ENCODE results near the gene PCNX3. TPM values are rescaled to one million over a fixed set of nuclear protein-coding genes. Genes with fewer than 3 reads are reported as not detected.
A peak's percentile ranks its signal among the peaks of the same experiment; 100 is the strongest.

Gene PCNX3
- total and polyA plus RNA-seq, 10 of the 15 experiments (the other 5 are each of a cell fraction or from before 2014, with no cell fraction given) = 0.03 to 46.6 (median 8.4) TPM

DNA sequence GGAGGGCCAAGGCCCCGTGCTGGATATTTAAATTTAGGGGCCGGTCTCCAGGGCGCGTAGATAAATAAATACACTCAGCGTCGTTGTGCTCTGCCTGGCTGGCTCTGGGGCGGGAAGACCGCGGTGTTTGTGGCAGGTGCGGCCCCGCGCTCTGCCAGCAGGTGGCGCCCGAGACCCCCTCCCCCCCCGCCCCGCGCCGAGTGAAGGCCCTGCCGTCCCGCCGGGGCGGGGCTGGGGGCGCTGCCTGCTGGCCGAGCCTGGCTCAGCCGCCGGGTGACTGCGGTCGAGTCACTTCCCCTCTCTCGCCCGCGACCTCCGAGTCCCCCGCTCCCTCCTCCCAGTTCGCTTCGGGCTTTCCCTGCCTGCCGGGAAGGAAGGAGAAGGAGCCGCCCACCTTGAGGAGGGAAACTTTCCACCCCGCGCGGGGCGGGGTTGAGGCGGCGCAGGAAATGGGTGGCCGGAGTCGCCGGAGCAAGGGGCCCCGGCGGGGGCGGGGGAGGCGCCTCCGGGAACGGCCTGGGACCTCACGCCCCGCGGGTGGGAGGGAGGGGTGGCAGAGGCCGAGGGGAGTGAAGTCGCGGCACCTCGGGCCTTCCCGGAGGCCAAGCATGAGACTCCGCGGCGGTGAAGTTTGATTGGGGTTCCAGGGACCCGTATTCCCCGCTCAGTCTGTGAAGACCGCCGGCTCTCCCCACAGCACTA lies 41.3 kb upstream of the PCNX3 start (continued):
- TF ChIP-seq, protein P1, sequence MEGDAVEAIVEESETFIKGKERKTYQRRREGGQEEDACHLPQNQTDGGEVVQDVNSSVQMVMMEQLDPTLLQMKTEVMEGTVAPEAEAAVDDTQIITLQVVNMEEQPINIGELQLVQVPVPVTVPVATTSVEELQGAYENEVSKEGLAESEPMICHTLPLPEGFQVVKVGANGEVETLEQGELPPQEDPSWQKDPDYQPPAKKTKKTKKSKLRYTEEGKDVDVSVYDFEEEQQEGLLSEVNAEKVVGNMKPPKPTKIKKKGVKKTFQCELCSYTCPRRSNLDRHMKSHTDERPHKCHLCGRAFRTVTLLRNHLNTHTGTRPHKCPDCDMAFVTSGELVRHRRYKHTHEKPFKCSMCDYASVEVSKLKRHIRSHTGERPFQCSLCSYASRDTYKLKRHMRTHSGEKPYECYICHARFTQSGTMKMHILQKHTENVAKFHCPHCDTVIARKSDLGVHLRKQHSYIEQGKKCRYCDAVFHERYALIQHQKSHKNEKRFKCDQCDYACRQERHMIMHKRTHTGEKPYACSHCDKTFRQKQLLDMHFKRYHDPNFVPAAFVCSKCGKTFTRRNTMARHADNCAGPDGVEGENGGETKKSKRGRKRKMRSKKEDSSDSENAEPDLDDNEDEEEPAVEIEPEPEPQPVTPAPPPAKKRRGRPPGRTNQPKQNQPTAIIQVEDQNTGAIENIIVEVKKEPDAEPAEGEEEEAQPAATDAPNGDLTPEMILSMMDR (IDR thresholded peaks at IDR 0.05 in 2 of 3, conservative IDR thresholded peaks at IDR 0.05 in 1 of 3; ENCODE audit: control insufficient read depth in 2 of 3, extremely low read depth in 1 of 3, insufficient read depth in 1 of 3, low read depth in 3 of 3, low read length in 3 of 3) = peak; percentile 75 to 91 (median 88)
- no peak for TF ChIP-seq MYB (IDR thresholded peaks at IDR 0.05; ENCODE audit: borderline replicate concordance, low read depth, low read length)
- no peak for TF ChIP-seq HCFC1 (IDR thresholded peaks at IDR 0.05; ENCODE audit: low read length)
- no peak for TF ChIP-seq GABPA (IDR thresholded peaks at IDR 0.05; ENCODE audit: low read depth)
- TF ChIP-seq CREM (IDR thresholded peaks at IDR 0.05; ENCODE audit: low read depth) = 0 out of 2 replicates have a peak, but pooled peaks have one; percentile 57

DNA sequence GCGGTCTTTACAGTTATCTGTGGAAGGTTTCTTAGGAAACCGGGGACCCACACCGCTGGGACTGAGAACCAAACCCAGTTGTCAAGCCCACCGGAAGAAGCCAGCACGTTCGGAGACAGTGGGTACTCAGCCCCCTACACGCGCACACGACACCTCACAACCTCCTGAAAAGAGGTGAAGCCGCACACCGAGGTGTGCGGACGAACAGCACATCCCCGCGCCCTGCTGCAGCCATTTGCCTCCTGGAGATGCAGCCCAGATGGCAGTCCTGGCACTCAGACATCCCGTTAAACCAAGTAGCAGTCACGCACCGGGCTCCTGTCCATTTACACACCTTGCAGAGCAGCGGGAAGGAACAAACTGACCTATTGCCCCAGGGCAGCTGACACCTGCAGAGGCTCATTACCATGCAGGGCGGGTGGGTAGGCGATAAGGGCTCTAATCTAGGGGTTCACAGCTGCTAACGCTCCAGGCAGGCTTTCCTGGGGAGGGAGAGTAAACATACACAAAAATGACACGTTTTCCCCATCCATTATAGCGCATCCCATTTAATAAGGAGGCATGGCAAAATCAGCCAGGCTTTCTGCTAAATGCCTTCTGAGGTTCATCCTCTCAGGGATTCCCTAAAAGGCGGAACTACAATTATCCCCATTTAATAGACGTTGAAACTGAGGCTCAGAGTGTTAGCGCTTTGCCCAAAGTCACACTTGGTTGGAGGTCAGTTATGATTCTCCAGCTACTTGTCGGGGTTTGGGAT lies 40.6 kb upstream of the PCNX3 start:
- peaks cover 77% of the 10 kb centered on the region for H3K79me2 ChIP-seq (ENCODE audit: control insufficient read depth, insufficient read depth, low read length)
- FAIRE-seq (peak; percentile 41), ATAC-seq (peak; percentile 0; the same call in 2 of the 3 replicates), DNase-seq (ENCODE audit: low read depth, low spot score) (no peak)
- H3K27ac ChIP-seq (ENCODE audit: control insufficient read depth, insufficient read depth) = peak overlapping the region; percentile 96
- H3K4me2 ChIP-seq (ENCODE audit: control insufficient read depth, insufficient read depth) = peak overlapping the region; percentile 65
- WGBS (ENCODE audit: insufficient coverage, insufficient replicate concordance, low lambda C conversion rate, missing lambda C conversion rate) = 1% methylated on average over 28 of the region's 28 CpGs
- peaks cover 35% of the 10 kb centered on the region for H3K4me1 ChIP-seq (ENCODE audit: control insufficient read depth, insufficient read depth, low read length)
- H3K27me3 ChIP-seq (replicated peaks in 1 of 2; ENCODE audit: control insufficient read depth in 2 of 2, insufficient read depth in 2 of 2, low read length in 1 of 2) = no peaks in the 10 kb centered on the region
- ChIA-PET RAD21 (ENCODE audit: unreplicated experiment) (interaction anchor here (0.9 to 4.0 kb wide), 8 partner anchors 13 to 88 kb away, joined by 4 to 132 read pairs (median 7); partner anchors contain the start of genes KCNK7, MAP3K11, PCNX3 and RELA), SMC1A (ENCODE audit: uncharacterized antibody, unreplicated experiment) (interaction anchor here (0.6 to 4.2 kb wide), 5 partner anchors 13 to 159 kb away, joined by 3 to 93 read pairs (median 4); partner anchors contain the start of gene PCNX3), POLR2A (interaction anchor here (0.5 to 4.9 kb wide), 6 partner anchors 13 to 65 kb away, joined by 4 to 129 read pairs (median 8); partner anchors contain the start of genes MAP3K11 and PCNX3), CTCF (interaction anchor here (0.6 to 5.7 kb wide), 8 partner anchors 13 to 205 kb away, joined by 3 to 130 read pairs (median 4); no protein-coding TSS in a partner anchor)
- peak overlapping the region; percentile 52 for H3K9ac ChIP-seq (ENCODE audit: control insufficient read depth, insufficient read depth, low read length)
- intact Hi-C loops (cut with micrococcal nuclease; ENCODE audit: unreplicated experiment) = loop anchor here (1.0 to 5.0 kb wide), 4 partner anchors 13 to 158 kb away; partner anchors contain the start of gene PCNX3
- H3K4me3 ChIP-seq = peak overlapping the region; percentile 97
- no peaks in the 10 kb centered on the region for H3K9me3 ChIP-seq (replicated peaks; ENCODE audit: control insufficient read depth, insufficient read depth, low read length)
- BruUV-seq (replicated peaks) = TSS peak; percentile 96
- in situ Hi-C loops (cut with MboI) = no loop called here
- H3K36me3 ChIP-seq (ENCODE audit: control insufficient read depth in 2 of 2, insufficient read depth in 2 of 2, low read length in 1 of 2) = peaks cover 5% of the 10 kb centered on the region in 2 experiments; a peak in 3 of 4 replicates
- H2AFZ ChIP-seq (ENCODE audit: control insufficient read depth, low read depth, low read length) = peak overlapping the region; percentile 43; the same call in 1 of the 2 replicates
- no peaks in the 10 kb centered on the region; the same call in 1 of the 2 replicates for H4K20me1 ChIP-seq (ENCODE audit: control insufficient read depth, insufficient read depth)
- TF ChIP-seq, protein P2, sequence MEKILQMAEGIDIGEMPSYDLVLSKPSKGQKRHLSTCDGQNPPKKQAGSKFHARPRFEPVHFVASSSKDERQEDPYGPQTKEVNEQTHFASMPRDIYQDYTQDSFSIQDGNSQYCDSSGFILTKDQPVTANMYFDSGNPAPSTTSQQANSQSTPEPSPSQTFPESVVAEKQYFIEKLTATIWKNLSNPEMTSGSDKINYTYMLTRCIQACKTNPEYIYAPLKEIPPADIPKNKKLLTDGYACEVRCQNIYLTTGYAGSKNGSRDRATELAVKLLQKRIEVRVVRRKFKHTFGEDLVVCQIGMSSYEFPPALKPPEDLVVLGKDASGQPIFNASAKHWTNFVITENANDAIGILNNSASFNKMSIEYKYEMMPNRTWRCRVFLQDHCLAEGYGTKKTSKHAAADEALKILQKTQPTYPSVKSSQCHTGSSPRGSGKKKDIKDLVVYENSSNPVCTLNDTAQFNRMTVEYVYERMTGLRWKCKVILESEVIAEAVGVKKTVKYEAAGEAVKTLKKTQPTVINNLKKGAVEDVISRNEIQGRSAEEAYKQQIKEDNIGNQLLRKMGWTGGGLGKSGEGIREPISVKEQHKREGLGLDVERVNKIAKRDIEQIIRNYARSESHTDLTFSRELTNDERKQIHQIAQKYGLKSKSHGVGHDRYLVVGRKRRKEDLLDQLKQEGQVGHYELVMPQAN (conservative IDR thresholded peaks at IDR 0.05) = 0 out of 2 replicates have a peak, but pooled peaks have one; percentile 24
- TF ChIP-seq, protein P3, sequence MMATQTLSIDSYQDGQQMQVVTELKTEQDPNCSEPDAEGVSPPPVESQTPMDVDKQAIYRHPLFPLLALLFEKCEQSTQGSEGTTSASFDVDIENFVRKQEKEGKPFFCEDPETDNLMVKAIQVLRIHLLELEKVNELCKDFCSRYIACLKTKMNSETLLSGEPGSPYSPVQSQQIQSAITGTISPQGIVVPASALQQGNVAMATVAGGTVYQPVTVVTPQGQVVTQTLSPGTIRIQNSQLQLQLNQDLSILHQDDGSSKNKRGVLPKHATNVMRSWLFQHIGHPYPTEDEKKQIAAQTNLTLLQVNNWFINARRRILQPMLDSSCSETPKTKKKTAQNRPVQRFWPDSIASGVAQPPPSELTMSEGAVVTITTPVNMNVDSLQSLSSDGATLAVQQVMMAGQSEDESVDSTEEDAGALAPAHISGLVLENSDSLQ (IDR thresholded peaks at IDR 0.05) = no peak
- TF ChIP-seq KLF5 (IDR thresholded peaks at IDR 0.05; ENCODE audit: partially characterized antibody) (peak; percentile 24), SMARCA5 (IDR thresholded peaks at IDR 0.05) (peak; percentile 96; the same call in 1 of the 2 replicates), BHLHE40 (IDR thresholded peaks at IDR 0.05; ENCODE audit: borderline replicate concordance in 1 of 2, low read depth in 2 of 2, low read length in 1 of 2) (peak in 1 of 2 experiments; percentile 37; a peak in 1 of 4 replicates), BCL11A (IDR thresholded peaks at IDR 0.05; ENCODE audit: low read depth, low read length) (no peak), TCF3 (IDR thresholded peaks at IDR 0.05; ENCODE audit: borderline replicate concordance, insufficient read depth, low read depth, low read length) (no peak), RB1 (IDR thresholded peaks at IDR 0.05; ENCODE audit: borderline replicate concordance) (0 out of 2 replicates have a peak, but pooled peaks have one; percentile 46), HDGF (IDR thresholded peaks at IDR 0.05) (0 out of 2 replicates have a peak, but pooled peaks have one; percentile 3), ZSCAN29 (IDR thresholded peaks at IDR 0.05) (no peak)
